HepG2 (cell line): ENCODE measurements around the gene UBQLN2. TPM values are rescaled to one million over a fixed set of nuclear protein-coding genes. Genes with fewer than 3 reads are reported as not detected.
A peak's percentile ranks its signal among the peaks of the same experiment; 100 is the strongest.

Source experiments
- ATAC-seq: fragments of 200-7000 bp; cut with Tn5 transposase; 3 replicates; pipeline ENCODE4 v1.9.1; 2020; ENCODE audit warnings: mild to moderate bottlenecking, moderate library complexity
- BruUV-seq: library from RNA; stranded (reverse); fragments of 400-500 nt; replicated peaks from 2 replicates; lab custom pipeline; 2021; lab: Mats Ljungman, UMichigan
- CTCF ChIA-PET: fragments of 300-600 bp; formaldehyde crosslinking; extraction: SDS; loops from one replicate; lab custom pipeline; 2021; ENCODE audit warnings: low total read pairs, inconsistent platforms, low intra/inter-chr PET ratio; lab: Yijun Ruan, JAX
- POLR2A ChIA-PET: fragments of 350-600 bp; sonication (Branson Sonifier 250); formaldehyde crosslinking; loops from one replicate; lab custom pipeline; 2020; ENCODE audit warnings: antibody characterized with exemption, inconsistent platforms; lab: Yijun Ruan, JAX
- DNase-seq: peaks from one replicate; pipeline ENCODE4 v3.0.0-alpha.2; 2015; ENCODE audit warnings: low spot score
- FAIRE-seq: peaks from 3 replicates; lab custom pipeline; 2011; peaks lifted over from hg19 to GRCh38; lab: Jason Lieb, UNC
- H2AFZ ChIP-seq: one replicate; pipeline ENCODE4 v1.6.1; 2011; ENCODE audit warnings: low read length, inconsistent platforms
- H3K27ac ChIP-seq: fragments of 300-600 bp; 3 replicates; pipeline ENCODE4 v1.8.0; 2011; ENCODE audit warnings: mixed run types, mild to moderate bottlenecking, mixed read lengths, low read length, inconsistent platforms; ENCODE audit not compliant: insufficient read depth; ENCODE audit errors: extremely low read length
- H3K27me3 ChIP-seq, 2 experiments: fragments of 200-600 bp in 1 of 2; 2 replicates in 1 of 2; 3 replicates in 1 of 2; pipeline versions ENCODE4 v1.6.0 to v1.8.0; 2011; ENCODE audit warnings: low read length in 2 of 2, mild to moderate bottlenecking in 2 of 2, moderate library complexity in 2 of 2, inconsistent platforms in 1 of 2; ENCODE audit not compliant: insufficient read depth in 2 of 2, control insufficient read depth in 1 of 2
- H3K36me3 ChIP-seq, 2 experiments: fragments of 200-600 bp in 1 of 2; replicated peaks in 1 of 2; 2 replicates in 1 of 2; 3 replicates in 1 of 2; pipeline versions ENCODE4 v1.5.1 to v1.8.0; 2011; ENCODE audit warnings: low read length in 2 of 2, inconsistent platforms in 1 of 2; ENCODE audit not compliant: insufficient read depth in 2 of 2, control insufficient read depth in 1 of 2
- H3K4me1 ChIP-seq: 2 replicates; pipeline ENCODE4 v1.5.1; 2012; ENCODE audit warnings: low read length, inconsistent platforms; ENCODE audit not compliant: insufficient read depth
- H3K4me2 ChIP-seq: 2 replicates; pipeline ENCODE4 v1.6.0; 2011; ENCODE audit warnings: low read depth, low read length, inconsistent platforms
- H3K4me3 ChIP-seq, 3 experiments: fragments of 200-600 bp in 1 of 3; sonication (generic), shearing (Covaris generic) in 1 of 3; replicated peaks in 1 of 3; 2 replicates each; pipeline ENCODE4 v1.5.1; 2011 to 2016; ENCODE audit warnings: low read length in 3 of 3, inconsistent platforms in 2 of 3, low read depth in 2 of 3, mild to moderate bottlenecking in 2 of 3, control low read depth in 1 of 3, mixed read lengths in 1 of 3; ENCODE audit not compliant: insufficient read depth in 1 of 3
- H3K79me2 ChIP-seq: one replicate; pipeline ENCODE4 v1.6.1; 2011; ENCODE audit warnings: low read length, inconsistent platforms; ENCODE audit not compliant: insufficient read depth
- H3K9ac ChIP-seq: 2 replicates; pipeline ENCODE4 v1.6.0; 2011; ENCODE audit warnings: mild to moderate bottlenecking, low read depth, low read length, inconsistent platforms; ENCODE audit not compliant: insufficient read depth
- H3K9me3 ChIP-seq: 2 replicates; pipeline ENCODE4 v1.5.1; 2012; ENCODE audit warnings: mild to moderate bottlenecking, low read length
- H4K20me1 ChIP-seq: 2 replicates; pipeline ENCODE4 v1.6.0; 2011; ENCODE audit warnings: inconsistent platforms, mild to moderate bottlenecking, low read length, moderate library complexity; ENCODE audit not compliant: insufficient read depth
- ADNP ChIP-seq: sonication (generic); formaldehyde crosslinking; IDR thresholded peaks from 2 replicates; pipeline ENCODE4 v1.4.0; 2020; ENCODE audit warnings: missing genetic modification reagents
- CEBPB ChIP-seq: IDR thresholded peaks from 2 replicates; pipeline ENCODE4 v1.6.1; 2011; ENCODE audit warnings: low read depth, low read length, improper control_type of control experiment, borderline replicate concordance
- CREB1 ChIP-seq, 2 experiments: fragments of 450-650 bp in 1 of 2; IDR thresholded peaks; 2 replicates each; pipeline ENCODE4 v1.6.1; 2016 to 2017; ENCODE audit warnings: control low read depth in 1 of 2, mild to moderate bottlenecking in 1 of 2, missing compliant biosample characterization in 1 of 2, missing genetic modification characterization in 1 of 2
- DNMT3B ChIP-seq: conservative IDR thresholded peaks from 2 replicates; pipeline ENCODE4 v1.6.1; 2016; ENCODE audit warnings: missing biosample characterization, control low read depth
- DPF2 ChIP-seq: sonication (generic); formaldehyde crosslinking; IDR thresholded peaks from 2 replicates; pipeline ENCODE4 v1.4.0; 2020; ENCODE audit warnings: mild to moderate bottlenecking, low read depth, missing genetic modification reagents, borderline replicate concordance
- IRF2 ChIP-seq: IDR thresholded peaks from 2 replicates; pipeline ENCODE4 v1.6.1; 2018; ENCODE audit warnings: missing genetic modification reagents, missing compliant biosample characterization
- ZNF629 ChIP-seq: sonication (generic); formaldehyde crosslinking; conservative IDR thresholded peaks from 2 replicates; pipeline ENCODE4 v1.5.0; 2020; ENCODE audit warnings: missing genetic modification reagents
- WGBS: methylation state at CpG from one replicate; pipeline ENCODE4 v1.1.6; 2017; ENCODE audit warnings: low lambda C conversion rate; 5-methylcytosine and 5-hydroxymethylcytosine counted together
- in situ Hi-C: cut with HindIII; loops from 2 replicates; pipeline ENCODE4 v1.10.0; 2017; ENCODE audit warnings: low pct_unique_long_range_greater_than_20kb; ENCODE audit not compliant: extremely low pct_ligation_motif_present
- intact Hi-C: fragments of 100-400 bp; cut with micrococcal nuclease; formaldehyde crosslinking; loops from one replicate; pipeline ENCODE4 v1.10.0; 2022; ENCODE audit not compliant: unreplicated experiment
- polyA plus RNA-seq, 8 experiments: library from polyadenylated mRNA; depleted of rRNA in 3 of 8; stranded (reverse) in 7 of 8; unstranded in 1 of 8; fragments of >200 nt; fragmentation: Illumina TruSeq in 4 of 8; extraction: Trizol in 4 of 8; gene quantifications; 2 replicates each; pipeline versions ENCODE4 v1.2.1 to v1.2.3, GENCODE V29; 2011 to 2016; ENCODE audit warnings: low read depth in 4 of 8, missing spikeins in 1 of 8, mixed read lengths in 1 of 8; ENCODE audit not compliant: insufficient read depth in 1 of 8
- total RNA-seq, 5 experiments: library from RNA; depleted of rRNA; stranded (reverse); fragments of >200 nt; fragmentation: Illumina TruSeq; extraction: Trizol; gene quantifications; 2 replicates each; pipeline ENCODE4 v1.2.3, GENCODE V29; 2016; ENCODE audit warnings: low read depth in 1 of 5

The UBQLN2 gene
- total and polyA plus RNA-seq, 2 of the 13 experiments (the other 11 are each of a cell fraction or from before 2014, with no cell fraction given), result 4.1 to 7.2 TPM

DNA sequence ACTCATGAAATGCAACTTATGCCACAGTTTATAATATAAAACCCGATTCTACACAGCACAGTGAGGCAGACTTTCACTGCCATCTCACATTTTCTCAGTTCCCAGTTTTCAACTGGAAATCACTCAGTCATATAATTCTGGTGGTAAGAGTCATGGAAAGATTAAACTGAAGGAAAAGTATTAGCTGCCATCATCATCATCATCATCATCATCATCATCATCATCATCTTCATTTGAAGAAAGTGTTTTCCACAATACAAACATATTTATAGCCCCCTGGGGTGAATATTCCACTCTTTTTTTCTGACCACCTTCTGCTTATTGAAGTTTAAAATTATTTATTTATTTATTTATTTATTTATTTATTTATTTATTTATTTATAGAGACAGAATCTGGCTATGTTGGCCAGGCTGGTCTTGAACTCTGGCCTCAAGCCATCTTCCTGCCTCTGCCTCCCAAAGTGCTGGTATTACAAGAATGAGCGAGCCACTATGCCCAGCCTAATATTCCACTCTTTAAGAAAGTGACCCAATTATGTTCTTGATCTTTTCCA lies 6.0 kb upstream of the UBQLN2 start:
- 45% methylated on average over 2 of the region's 2 CpGs for WGBS
- no peak for DNase-seq
- no TSS peak for BruUV-seq
- no peaks in the 10 kb centered on the region for H3K9me3 ChIP-seq
- H3K4me2 ChIP-seq, result no peak overlapping the region
- no peaks in the 10 kb centered on the region for H3K27me3 ChIP-seq
- 0 out of 2 replicates have a peak, but pooled peaks cover 10% of the 10 kb centered on the region for H3K4me1 ChIP-seq
- no peak overlapping the region for H3K9ac ChIP-seq
- H3K79me2 ChIP-seq, result no peaks in the 10 kb centered on the region
- intact Hi-C loops, result no loop called here
- H3K4me3 ChIP-seq, result no peak overlapping the region
- TF ChIP-seq DNMT3B (CRISPR knock-in tag) (no peak), CREB1 (IDR thresholded peaks at IDR 0.05) (peak; percentile 62), CREB1 (CRISPR knock-in tag; IDR thresholded peaks at IDR 0.05) (no peak)
- no peak overlapping the region for H3K27ac ChIP-seq
- H4K20me1 ChIP-seq, result no peaks in the 10 kb centered on the region
- ChIA-PET CTCF (no interaction called here), POLR2A (no interaction called here)
- FAIRE-seq, result no peak
- ATAC-seq, result no peak
- H3K36me3 ChIP-seq, result no peaks in the 10 kb centered on the region
- in situ Hi-C loops, result no loop called here
- H2AFZ ChIP-seq, result no peak overlapping the region

DNA sequence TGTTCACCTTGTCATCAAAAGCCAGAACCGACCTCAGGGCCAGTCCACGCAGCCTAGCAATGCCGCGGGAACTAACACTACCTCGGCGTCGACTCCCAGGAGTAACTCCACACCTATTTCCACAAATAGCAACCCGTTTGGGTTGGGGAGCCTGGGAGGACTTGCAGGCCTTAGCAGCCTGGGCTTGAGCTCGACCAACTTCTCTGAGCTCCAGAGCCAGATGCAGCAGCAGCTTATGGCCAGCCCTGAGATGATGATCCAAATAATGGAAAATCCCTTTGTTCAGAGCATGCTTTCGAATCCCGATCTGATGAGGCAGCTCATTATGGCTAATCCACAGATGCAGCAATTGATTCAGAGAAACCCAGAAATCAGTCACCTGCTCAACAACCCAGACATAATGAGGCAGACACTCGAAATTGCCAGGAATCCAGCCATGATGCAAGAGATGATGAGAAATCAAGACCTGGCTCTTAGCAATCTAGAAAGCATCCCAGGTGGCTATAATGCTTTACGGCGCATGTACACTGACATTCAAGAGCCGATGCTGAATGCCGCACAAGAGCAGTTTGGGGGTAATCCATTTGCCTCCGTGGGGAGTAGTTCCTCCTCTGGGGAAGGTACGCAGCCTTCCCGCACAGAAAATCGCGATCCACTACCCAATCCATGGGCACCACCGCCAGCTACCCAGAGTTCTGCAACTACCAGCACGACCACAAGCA lies 898 bp downstream of the UBQLN2 start:
- peak; percentile 2 for DNase-seq
- no CpG with 5 or more reads among the region's 23 CpGs for WGBS
- intact Hi-C loops, result no loop called here
- Histone ChIP-seq H3K9ac (peak overlapping the region; percentile 81), H3K27ac (peak overlapping the region; percentile 82), H2AFZ (no peak overlapping the region), H3K4me3 (peak overlapping the region; percentile 76 to 80 (median 79)), H3K9me3 (no peaks in the 10 kb centered on the region), H3K36me3 (no peaks in the 10 kb centered on the region), H3K4me1 (no peaks in the 10 kb centered on the region), H3K79me2 (peaks cover 37% of the 10 kb centered on the region), H4K20me1 (peaks cover 11% of the 10 kb centered on the region; the same call in 1 of the 2 replicates), H3K4me2 (peak overlapping the region; percentile 87), H3K27me3 (no peaks in the 10 kb centered on the region; a peak in 1 of 5 replicates)
- CTCF ChIA-PET, result no interaction called here
- peak; percentile 36 for FAIRE-seq
- in situ Hi-C loops, result no loop called here
- POLR2A ChIA-PET, result no interaction called here
- peak; percentile 38 for ATAC-seq
- BruUV-seq, result TSS peak; percentile 47
- TF ChIP-seq CEBPB (peak; percentile 35; the same call in 1 of the 2 replicates), ADNP (no peak), DPF2 (CRISPR knock-in tag) (no peak), IRF2 (CRISPR knock-in tag) (0 out of 2 replicates have a peak, but pooled peaks have one; percentile 6), ZNF629 (CRISPR knock-in tag) (no peak)
